ENCODE measurements around the gene AGAP1. TPM values are rescaled to one million over a fixed set of nuclear protein-coding genes. Genes with fewer than 3 reads are reported as not detected.

Gene AGAP1
- total RNA-seq, 1 donor from 2014 or later: 20.4 TPM

DNA sequence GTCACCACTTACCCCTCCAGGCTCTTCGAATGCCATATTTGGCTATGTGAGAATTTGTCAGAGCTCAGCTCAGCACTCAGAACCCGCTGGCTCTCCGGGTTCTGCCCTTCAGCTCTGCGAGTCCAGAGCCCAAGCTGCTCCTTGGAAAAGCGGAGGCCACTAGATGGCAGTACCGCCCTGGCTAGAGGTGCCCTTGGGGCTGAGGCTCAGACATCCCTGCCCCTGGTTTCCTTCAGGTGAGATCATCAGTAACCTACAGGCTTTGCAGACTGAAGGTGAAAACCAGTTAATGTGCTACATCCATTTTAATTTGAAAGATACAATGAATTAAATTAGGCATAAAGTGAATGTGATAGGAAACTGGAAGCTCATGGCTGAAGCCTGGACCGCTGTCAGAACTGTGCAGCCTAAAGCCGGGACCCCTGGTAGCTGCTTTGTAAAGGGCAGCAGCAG lies 285.6 kb downstream of the AGAP1 start:
- H3K27me3 Mint-ChIP-seq (ENCODE audit: insufficient read depth, low read depth): no peaks in the 10 kb centered on the region
- H2AFZ ChIP-seq (replicated peaks): no peak overlapping the region
- H3K27me3 ChIP-seq: no peaks in the 10 kb centered on the region
- H4K20me1 ChIP-seq (ENCODE audit: low read depth): peaks cover 60% of the 10 kb centered on the region
- H3K4me1 ChIP-seq: peaks cover 4% of the 10 kb centered on the region
- no peak overlapping the region for H3K9ac ChIP-seq
- peak; percentile 86 for DNase-seq (ENCODE audit: low spot score)
- no peak overlapping the region for H3K4me3 ChIP-seq
- H3K36me3 ChIP-seq: no peaks in the 10 kb centered on the region
- no peak overlapping the region for H3K27ac ChIP-seq
- no peaks in the 10 kb centered on the region for H3K79me2 ChIP-seq (ENCODE audit: low read depth)
- TF ChIP-seq, protein P1, sequence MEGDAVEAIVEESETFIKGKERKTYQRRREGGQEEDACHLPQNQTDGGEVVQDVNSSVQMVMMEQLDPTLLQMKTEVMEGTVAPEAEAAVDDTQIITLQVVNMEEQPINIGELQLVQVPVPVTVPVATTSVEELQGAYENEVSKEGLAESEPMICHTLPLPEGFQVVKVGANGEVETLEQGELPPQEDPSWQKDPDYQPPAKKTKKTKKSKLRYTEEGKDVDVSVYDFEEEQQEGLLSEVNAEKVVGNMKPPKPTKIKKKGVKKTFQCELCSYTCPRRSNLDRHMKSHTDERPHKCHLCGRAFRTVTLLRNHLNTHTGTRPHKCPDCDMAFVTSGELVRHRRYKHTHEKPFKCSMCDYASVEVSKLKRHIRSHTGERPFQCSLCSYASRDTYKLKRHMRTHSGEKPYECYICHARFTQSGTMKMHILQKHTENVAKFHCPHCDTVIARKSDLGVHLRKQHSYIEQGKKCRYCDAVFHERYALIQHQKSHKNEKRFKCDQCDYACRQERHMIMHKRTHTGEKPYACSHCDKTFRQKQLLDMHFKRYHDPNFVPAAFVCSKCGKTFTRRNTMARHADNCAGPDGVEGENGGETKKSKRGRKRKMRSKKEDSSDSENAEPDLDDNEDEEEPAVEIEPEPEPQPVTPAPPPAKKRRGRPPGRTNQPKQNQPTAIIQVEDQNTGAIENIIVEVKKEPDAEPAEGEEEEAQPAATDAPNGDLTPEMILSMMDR (IDR thresholded peaks at IDR 0.05): peak; percentile 91
- TF ChIP-seq EZH2phosphoT487 (IDR thresholded peaks at IDR 0.05): no peak
- H3K4me2 ChIP-seq: no peak overlapping the region
- no peak overlapping the region for H3K4me3 Mint-ChIP-seq
- peaks cover 7% of the 10 kb centered on the region for H3K36me3 Mint-ChIP-seq
- peaks cover 8% of the 10 kb centered on the region for H3F3A ChIP-seq (ENCODE audit: low read depth)
- H3K27ac Mint-ChIP-seq: no peak overlapping the region
- no peaks in the 10 kb centered on the region for H3K9me3 ChIP-seq (ENCODE audit: low read depth)
- H3K9me3 Mint-ChIP-seq: no peaks in the 10 kb centered on the region
- H3K4me1 Mint-ChIP-seq: peaks cover 20% of the 10 kb centered on the region

DNA sequence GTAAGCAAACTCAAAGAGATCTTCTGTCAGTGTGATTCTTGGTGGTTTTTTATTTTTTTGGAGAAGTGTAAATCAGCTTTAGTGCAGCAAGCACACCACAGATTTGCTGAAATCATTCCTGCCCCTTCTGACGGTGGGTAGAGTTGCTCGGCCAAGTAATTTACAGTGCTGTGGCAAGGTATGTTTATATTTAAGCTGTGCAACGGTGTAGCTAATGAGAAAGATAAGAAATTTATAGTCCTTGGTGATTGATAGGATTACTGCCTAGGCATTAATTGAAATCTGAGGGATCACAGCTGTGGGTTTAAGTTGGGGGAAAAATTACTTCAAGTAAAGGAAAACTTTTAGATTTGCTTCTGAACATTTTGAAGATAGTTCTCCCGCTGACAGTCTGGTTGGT lies 286.6 kb downstream of the AGAP1 start:
- peaks cover 6% of the 10 kb centered on the region for H3F3A ChIP-seq (ENCODE audit: low read depth)
- Mint-ChIP-seq H3K9me3 (no peaks in the 10 kb centered on the region), H3K27ac (no peak overlapping the region), H3K4me3 (no peak overlapping the region), H3K4me1 (peaks cover 17% of the 10 kb centered on the region), H3K27me3 (ENCODE audit: insufficient read depth, low read depth) (no peaks in the 10 kb centered on the region), H3K36me3 (peaks cover 7% of the 10 kb centered on the region)
- no peak overlapping the region for H3K27ac ChIP-seq
- no peak overlapping the region for H2AFZ ChIP-seq (replicated peaks)
- no peak for DNase-seq (ENCODE audit: low spot score)
- H4K20me1 ChIP-seq (ENCODE audit: low read depth): peaks cover 52% of the 10 kb centered on the region
- H3K36me3 ChIP-seq: no peaks in the 10 kb centered on the region
- H3K9me3 ChIP-seq (ENCODE audit: low read depth): no peaks in the 10 kb centered on the region
- no peaks in the 10 kb centered on the region for H3K4me1 ChIP-seq
- H3K4me2 ChIP-seq: no peak overlapping the region
- no peak overlapping the region for H3K9ac ChIP-seq
- no peaks in the 10 kb centered on the region for H3K79me2 ChIP-seq (ENCODE audit: low read depth)
- H3K4me3 ChIP-seq: no peak overlapping the region
- no peaks in the 10 kb centered on the region for H3K27me3 ChIP-seq
- TF ChIP-seq, protein P1 (IDR thresholded peaks at IDR 0.05): no peak
- TF ChIP-seq EZH2phosphoT487 (IDR thresholded peaks at IDR 0.05) (no peak), EZH2 (IDR thresholded peaks at IDR 0.05) (no peak)

DNA sequence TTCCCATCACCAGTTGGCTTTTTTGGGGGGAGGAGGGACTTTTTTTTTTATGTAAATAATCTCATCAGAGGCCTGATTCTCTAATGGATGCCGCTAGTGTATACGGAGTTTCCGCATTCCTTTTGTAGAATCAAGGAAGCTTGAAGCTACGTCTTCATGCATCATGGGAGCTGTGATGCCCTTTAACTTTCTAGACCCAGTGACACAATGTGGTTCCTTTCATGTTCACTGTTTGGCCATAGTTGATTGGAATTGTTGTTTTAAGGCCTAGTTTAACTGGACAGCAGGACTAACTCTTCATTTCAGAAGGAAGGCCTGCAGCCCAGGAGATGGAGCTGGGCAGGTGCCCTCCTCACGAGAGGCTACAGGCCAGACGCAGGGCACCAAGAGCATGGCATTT lies 287.9 kb downstream of the AGAP1 start:
- H3K4me2 ChIP-seq: no peak overlapping the region
- no peaks in the 10 kb centered on the region for H3K9me3 ChIP-seq (ENCODE audit: low read depth)
- no peaks in the 10 kb centered on the region for H3K27me3 ChIP-seq
- no peak overlapping the region for H3K4me3 Mint-ChIP-seq
- H4K20me1 ChIP-seq (ENCODE audit: low read depth): peaks cover 38% of the 10 kb centered on the region
- no peak for TF ChIP-seq EZH2 (IDR thresholded peaks at IDR 0.05)
- TF ChIP-seq, protein P1 (IDR thresholded peaks at IDR 0.05): no peak
- no peak for TF ChIP-seq EZH2phosphoT487 (IDR thresholded peaks at IDR 0.05)
- no peaks in the 10 kb centered on the region for H3K4me1 ChIP-seq
- no peak overlapping the region for H3K4me3 ChIP-seq
- no peaks in the 10 kb centered on the region for H3K36me3 ChIP-seq
- peaks cover 7% of the 10 kb centered on the region for H3K4me1 Mint-ChIP-seq
- H3K27me3 Mint-ChIP-seq (ENCODE audit: insufficient read depth, low read depth): no peaks in the 10 kb centered on the region
- H3K27ac Mint-ChIP-seq: no peak overlapping the region
- DNase-seq (ENCODE audit: low spot score): no peak
- H3K9ac ChIP-seq: no peak overlapping the region
- no peaks in the 10 kb centered on the region for H3K9me3 Mint-ChIP-seq
- no peak overlapping the region for H2AFZ ChIP-seq (replicated peaks)
- no peaks in the 10 kb centered on the region for H3K79me2 ChIP-seq (ENCODE audit: low read depth)
- peaks cover 6% of the 10 kb centered on the region for H3F3A ChIP-seq (ENCODE audit: low read depth)
- H3K27ac ChIP-seq: no peak overlapping the region
- peaks cover 7% of the 10 kb centered on the region for H3K36me3 Mint-ChIP-seq

Measured in neural progenitor cell (in vitro differentiated cells).